Small intestine (tissue), 7 donors: ENCODE data around the gene KRT83. TPM values are rescaled to one million over a fixed set of nuclear protein-coding genes. Genes with fewer than 3 reads are reported as not detected.

ENCODE experiments used
- DNase-seq, 2 donors: peaks; one replicate each; pipeline versions ENCODE4 v3.0.0 to v3.0.0-alpha.2; 2013
- FAIRE-seq: peaks from 2 replicates; lab custom pipeline; 2012; peaks lifted over from hg19 to GRCh38; lab: Jason Lieb, UNC
- H3K27ac ChIP-seq, 3 donors: one replicate each; pipeline ENCODE4 v1.5.1; 2013; ENCODE audit warnings: low read length in 2 of 3, mild to moderate bottlenecking in 2 of 3, control low read depth in 1 of 3, inconsistent platforms in 1 of 3, low read depth in 1 of 3, moderate library complexity in 1 of 3
- H3K27me3 ChIP-seq, 3 donors: one replicate each; pipeline ENCODE4 v1.6.1; 2013; ENCODE audit warnings: low read length in 3 of 3, inconsistent platforms in 1 of 3; ENCODE audit not compliant: control insufficient read depth in 3 of 3, insufficient read depth in 3 of 3
- H3K36me3 ChIP-seq, 3 donors: one replicate each; pipeline ENCODE4 v1.6.1; 2013; ENCODE audit warnings: low read length in 3 of 3, inconsistent platforms in 1 of 3, low read depth in 1 of 3, mild to moderate bottlenecking in 1 of 3, moderate library complexity in 1 of 3; ENCODE audit not compliant: control insufficient read depth in 3 of 3, insufficient read depth in 2 of 3
- H3K4me1 ChIP-seq, 3 donors: one replicate each; pipeline ENCODE4 v1.6.1; 2013; ENCODE audit warnings: low read length in 2 of 3, inconsistent platforms in 1 of 3, low read depth in 1 of 3, mild to moderate bottlenecking in 1 of 3, moderate library complexity in 1 of 3; ENCODE audit not compliant: control insufficient read depth in 3 of 3, insufficient read depth in 2 of 3
- H3K4me3 ChIP-seq, 3 donors: one replicate each; pipeline ENCODE4 v1.5.1; 2013; ENCODE audit warnings: low read length in 3 of 3, control low read depth in 1 of 3, inconsistent platforms in 1 of 3, low read depth in 1 of 3, mild to moderate bottlenecking in 1 of 3, moderate library complexity in 1 of 3
- H3K9me3 ChIP-seq, 2 donors: one replicate each; pipeline ENCODE4 v1.6.1; 2013; ENCODE audit warnings: low read depth in 1 of 2, low read length in 1 of 2; ENCODE audit not compliant: control insufficient read depth in 2 of 2, insufficient read depth in 1 of 2
- WGBS, 3 donors: extraction: QIAGEN DNeasy Blood & Tissue Kit; methylation state at CpG; one replicate each; pipeline ENCODE4 v1.1.7; 2013; 5-methylcytosine and 5-hydroxymethylcytosine counted together
- polyA plus RNA-seq, 4 donors: library from polyadenylated mRNA; stranded (reverse) in 3 of 4; unstranded in 1 of 4; fragments of 200-250 nt in 3 of 4; fragments of 120-200 nt in 1 of 4; gene quantifications; one replicate each; pipeline versions ENCODE4 v1.2.1 to v1.2.3, GENCODE V29; 2013
- donor health status: healthy with polysubstance abuse.
- donor health status: control.
- donor health status: control.
- donor health status: Bipolar disorder and iron deficiency.
- donor health status: healthy.

The KRT83 gene
- polyA plus RNA-seq, 4 donors = 0.03 TPM; not detected in 3

- no peak for FAIRE-seq
- DNase-seq = no peak
- Histone ChIP-seq H3K4me3 (no peak overlapping the region), H3K4me1 (peaks cover 0 to 5% (median 0%) of the 10 kb centered on the region in 3 donors), H3K27ac (no peak overlapping the region), H3K9me3 (peaks cover 0 to 14% of the 10 kb centered on the region in 2 donors), H3K27me3 (peaks cover 0 to 5% (median 0%) of the 10 kb centered on the region in 3 donors), H3K36me3 (no peaks in the 10 kb centered on the region)
- WGBS, 3 donors = 89 to 93% (median 90%) methylated on average over 1 of the region's 1 CpG
These were observed 11.2 kb upstream of the KRT83 start for GRCh38 chr12:52332381-52332780.

DNA sequence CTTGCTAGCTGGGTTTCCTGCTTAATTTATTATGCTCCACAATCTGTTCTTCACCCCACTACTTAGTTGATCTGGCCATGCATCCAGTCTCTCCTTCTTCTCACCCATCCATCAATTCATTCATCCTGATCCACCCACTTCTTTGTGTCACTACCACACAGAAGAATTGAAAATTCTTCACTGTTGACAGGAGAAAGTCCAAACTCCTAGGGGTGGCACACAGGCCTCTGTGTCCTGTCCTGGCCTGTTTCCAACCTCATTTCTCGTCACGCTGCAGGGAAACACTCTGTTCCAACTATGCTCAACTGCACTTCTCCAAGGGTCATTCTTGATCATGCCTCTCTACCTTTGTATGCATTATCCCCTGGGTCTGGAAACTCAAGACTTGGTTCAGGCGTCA, 10.6 kb upstream of the KRT83 start:
- Histone ChIP-seq H3K4me3 (no peak overlapping the region), H3K27me3 (peaks cover 0 to 5% (median 0%) of the 10 kb centered on the region in 3 donors), H3K27ac (no peak overlapping the region), H3K9me3 (peaks cover 0 to 14% of the 10 kb centered on the region in 2 donors), H3K4me1 (peaks cover 0 to 5% (median 0%) of the 10 kb centered on the region in 3 donors), H3K36me3 (no peaks in the 10 kb centered on the region)
- DNase-seq (peak in 1 of 2 donors; percentile 44), FAIRE-seq (no peak)
- WGBS, 3 donors = 38 to 66% (median 54%) methylated on average over 3 of the region's 3 CpGs

DNA sequence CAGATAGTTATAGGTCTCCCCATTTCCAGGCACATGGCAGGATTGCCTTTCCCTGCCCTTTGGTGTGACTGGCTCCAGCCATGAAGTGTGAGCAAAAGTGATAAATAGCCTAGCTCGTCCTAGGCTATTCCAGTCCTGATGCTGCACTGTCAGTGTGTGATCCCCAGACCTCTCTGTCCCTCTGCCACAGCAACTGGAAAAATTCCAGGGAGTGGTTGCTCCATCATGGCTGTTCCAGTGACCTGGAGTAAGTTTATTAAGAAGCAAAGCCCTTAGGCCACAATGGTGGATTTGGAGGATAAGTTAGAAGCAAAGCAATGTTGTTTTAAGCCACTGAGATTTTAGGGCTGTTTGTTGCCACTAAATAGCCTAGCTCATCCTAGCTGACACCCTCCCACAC, 9.8 kb upstream of the KRT83 start:
- Histone ChIP-seq H3K27me3 (peaks cover 0 to 5% (median 0%) of the 10 kb centered on the region in 3 donors), H3K9me3 (peaks cover 0 to 11% of the 10 kb centered on the region in 2 donors), H3K27ac (no peak overlapping the region), H3K36me3 (no peaks in the 10 kb centered on the region), H3K4me3 (no peak overlapping the region), H3K4me1 (peaks cover 0 to 5% (median 0%) of the 10 kb centered on the region in 3 donors)
- WGBS, 3 donors = 29 to 81% (median 45%) methylated on average over 1 of the region's 1 CpG
- no peak for DNase-seq
- FAIRE-seq = no peak

DNA sequence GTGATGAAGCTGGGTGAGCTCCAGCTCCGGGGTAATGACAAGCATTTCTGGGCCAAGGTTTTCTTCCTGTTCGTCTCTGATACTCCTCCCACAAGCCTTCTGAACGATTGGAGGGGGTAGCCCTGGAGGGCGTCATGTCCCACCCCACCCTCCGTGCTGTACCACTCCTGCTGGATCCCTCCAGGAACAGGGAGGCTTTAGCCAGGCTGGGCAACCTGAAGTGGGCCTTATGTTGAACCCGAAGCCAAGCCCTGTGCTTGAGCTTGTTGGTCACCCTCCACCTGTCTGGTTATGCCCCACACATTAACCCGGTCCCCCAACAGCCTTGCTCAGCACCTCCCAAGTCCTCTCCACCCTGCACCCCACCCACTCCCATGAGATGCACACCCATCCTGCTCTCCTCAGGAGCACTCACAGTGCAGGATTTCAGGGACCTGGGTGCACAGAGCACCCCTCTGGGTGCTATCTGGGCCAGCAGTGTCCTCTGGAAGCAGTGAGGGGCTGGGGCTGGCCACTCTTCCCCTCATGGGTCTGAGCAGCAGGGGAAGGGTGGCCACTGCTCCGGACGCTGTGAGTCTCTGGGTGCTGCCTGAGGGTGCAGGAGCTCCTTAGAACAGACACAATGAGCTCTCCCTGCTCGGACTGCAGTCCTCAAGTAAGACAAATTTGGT, 6.8 kb upstream of the KRT83 start:
- Histone ChIP-seq H3K27ac (no peak overlapping the region), H3K36me3 (no peaks in the 10 kb centered on the region), H3K4me3 (no peak overlapping the region), H3K4me1 (no peaks in the 10 kb centered on the region), H3K9me3 (no peaks in the 10 kb centered on the region), H3K27me3 (peaks cover 0 to 5% (median 0%) of the 10 kb centered on the region in 3 donors)
- no peak for DNase-seq
- FAIRE-seq = no peak
- WGBS, 3 donors = 43 to 64% (median 56%) methylated on average over 10 of the region's 10 CpGs

GRCh38 chr12:52327052-52327829, 6.0 kb upstream of the KRT83 start:
- DNase-seq (peak; percentile 79 to 93), FAIRE-seq (no peak)
- Histone ChIP-seq H3K27ac (no peak overlapping the region), H3K4me3 (no peak overlapping the region), H3K27me3 (peaks cover 0 to 5% (median 0%) of the 10 kb centered on the region in 3 donors), H3K9me3 (no peaks in the 10 kb centered on the region), H3K36me3 (no peaks in the 10 kb centered on the region), H3K4me1 (no peaks in the 10 kb centered on the region)
- WGBS, 3 donors = 27 to 39% (median 28%) methylated on average over 11 of the region's 11 CpGs

DNA sequence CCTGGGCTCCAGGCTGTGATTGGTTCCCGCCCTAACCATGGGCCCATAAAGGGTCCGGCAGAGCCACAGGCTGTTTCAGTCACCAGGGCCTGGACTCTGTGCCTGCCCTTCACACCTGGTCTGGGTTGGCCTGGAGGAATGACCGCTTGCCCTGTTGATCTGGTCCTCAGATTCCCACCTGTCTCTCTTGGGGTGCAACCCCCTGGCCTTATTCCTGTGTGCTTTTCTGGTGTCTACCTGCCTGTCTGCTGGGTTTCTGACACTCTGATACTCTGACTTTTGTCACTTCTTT, 2.9 kb upstream of the KRT83 start:
- H3K27me3 ChIP-seq = peaks cover 0 to 29% (median 5%) of the 10 kb centered on the region in 3 donors
- WGBS, 3 donors = 88 to 90% (median 89%) methylated on average over 3 of the region's 3 CpGs
- FAIRE-seq (no peak), DNase-seq (no peak)
- H3K9me3 ChIP-seq = no peaks in the 10 kb centered on the region
- H3K4me3 ChIP-seq = no peak overlapping the region
- no peak overlapping the region for H3K27ac ChIP-seq
- no peaks in the 10 kb centered on the region for H3K36me3 ChIP-seq
- H3K4me1 ChIP-seq = no peaks in the 10 kb centered on the region

- WGBS, 3 donors = 82 to 90% (median 87%) methylated on average over 10 of the region's 10 CpGs
- Histone ChIP-seq H3K27ac (no peak overlapping the region), H3K4me1 (no peaks in the 10 kb centered on the region), H3K9me3 (no peaks in the 10 kb centered on the region), H3K27me3 (peaks cover 0 to 28% (median 5%) of the 10 kb centered on the region in 3 donors), H3K4me3 (no peak overlapping the region), H3K36me3 (no peaks in the 10 kb centered on the region)
- FAIRE-seq (no peak), DNase-seq (no peak)
These were observed 2.4 kb upstream of the KRT83 start for GRCh38 chr12:52323416-52324152.

GRCh38 chr12:52323001-52323400, 1.8 kb upstream of the KRT83 start:
- Histone ChIP-seq H3K9me3 (no peaks in the 10 kb centered on the region), H3K4me1 (no peaks in the 10 kb centered on the region), H3K4me3 (no peak overlapping the region), H3K36me3 (no peaks in the 10 kb centered on the region), H3K27ac (no peak overlapping the region), H3K27me3 (peaks cover 0 to 24% (median 5%) of the 10 kb centered on the region in 3 donors)
- DNase-seq = no peak
- no peak for FAIRE-seq
- WGBS, 3 donors = 53 to 78% (median 68%) methylated on average over 1 of the region's 1 CpG
